IPS-20b (cell line): ENCODE results near the gene CRYBA4.

ENCODE experiments used
- H3K27ac ChIP-seq: one replicate; pipeline ENCODE4 v1.5.1; 2013; ENCODE audit warnings: low read length
- H3K27me3 ChIP-seq: 2 replicates; pipeline ENCODE4 v1.6.1; 2013; ENCODE audit warnings: mild to moderate bottlenecking, low read length, inconsistent platforms; ENCODE audit not compliant: insufficient read depth
- H3K36me3 ChIP-seq: 2 replicates; pipeline ENCODE4 v1.6.1; 2013; ENCODE audit warnings: low read depth, mild to moderate bottlenecking, inconsistent platforms, low read length, moderate library complexity; ENCODE audit not compliant: insufficient read depth
- H3K4me1 ChIP-seq: 2 replicates; pipeline ENCODE4 v1.6.1; 2013; ENCODE audit warnings: mild to moderate bottlenecking, control low read depth, inconsistent platforms, low read length, moderate library complexity; ENCODE audit not compliant: insufficient read depth
- H3K4me3 ChIP-seq: 2 replicates; pipeline ENCODE4 v1.5.1; 2013; ENCODE audit warnings: mild to moderate bottlenecking, low read length, inconsistent platforms
- H3K9ac ChIP-seq: 2 replicates; pipeline ENCODE4 v1.6.1; 2013; ENCODE audit warnings: low read depth, mild to moderate bottlenecking, inconsistent platforms, low read length, moderate library complexity
- H3K9me3 ChIP-seq: 2 replicates; pipeline ENCODE4 v1.6.1; 2013; ENCODE audit warnings: mild to moderate bottlenecking, low read depth, low read length, inconsistent platforms; ENCODE audit not compliant: insufficient read depth

CRYBA4 gene

GRCh38 chr22:26669060-26669481 is 47.3 kb downstream of the CRYBA4 start:
- Histone ChIP-seq H3K9me3 (no peaks in the 10 kb centered on the region), H3K9ac (no peak overlapping the region), H3K27ac (no peak overlapping the region), H3K4me3 (no peak overlapping the region), H3K4me1 (peaks cover 14% of the 10 kb centered on the region), H3K36me3 (peaks cover 62% of the 10 kb centered on the region), H3K27me3 (no peaks in the 10 kb centered on the region)

- no peak overlapping the region for H3K27ac ChIP-seq
- H3K4me1 ChIP-seq, result peaks cover 17% of the 10 kb centered on the region
- no peaks in the 10 kb centered on the region for H3K27me3 ChIP-seq
- H3K9me3 ChIP-seq, result no peaks in the 10 kb centered on the region
- H3K4me3 ChIP-seq, result no peak overlapping the region
- H3K36me3 ChIP-seq, result peaks cover 48% of the 10 kb centered on the region
- H3K9ac ChIP-seq, result no peak overlapping the region
Measured at GRCh38 chr22:26670459-26670858, 48.7 kb downstream of the CRYBA4 start.

GRCh38 chr22:26671317-26672059 is 49.7 kb downstream of the CRYBA4 start:
- H3K4me3 ChIP-seq, result no peak overlapping the region

GRCh38 chr22:26672060-26672471 is 50.3 kb downstream of the CRYBA4 start:
- Histone ChIP-seq H3K4me3 (peak overlapping the region; percentile 86; the same call in 1 of the 2 replicates), H3K9me3 (no peaks in the 10 kb centered on the region), H3K27ac (peak overlapping the region; percentile 94), H3K4me1 (peaks cover 17% of the 10 kb centered on the region), H3K9ac (peak overlapping the region; percentile 91; the same call in 1 of the 2 replicates), H3K36me3 (peaks cover 33% of the 10 kb centered on the region), H3K27me3 (no peaks in the 10 kb centered on the region)

More at GRCh38 chr22:26671317-26672059, 49.7 kb downstream of the CRYBA4 start:
- Histone ChIP-seq H3K27ac (no peak overlapping the region), H3K36me3 (peaks cover 38% of the 10 kb centered on the region), H3K4me1 (peaks cover 17% of the 10 kb centered on the region), H3K9me3 (no peaks in the 10 kb centered on the region), H3K27me3 (no peaks in the 10 kb centered on the region), H3K9ac (peak overlapping the region; percentile 91; the same call in 1 of the 2 replicates)

- Histone ChIP-seq H3K27me3 (no peaks in the 10 kb centered on the region), H3K4me3 (peak overlapping the region; percentile 86), H3K9me3 (no peaks in the 10 kb centered on the region), H3K4me1 (peaks cover 17% of the 10 kb centered on the region), H3K9ac (peak overlapping the region; percentile 91), H3K36me3 (peaks cover 25% of the 10 kb centered on the region), H3K27ac (peak overlapping the region; percentile 94)
Measured at GRCh38 chr22:26672590-26673468, 51.1 kb downstream of the CRYBA4 start.

- no peaks in the 10 kb centered on the region for H3K27me3 ChIP-seq
- H3K9me3 ChIP-seq, result no peaks in the 10 kb centered on the region
- H3K9ac ChIP-seq, result peak overlapping the region; percentile 91
- peak overlapping the region; percentile 94 for H3K27ac ChIP-seq
- peaks cover 19% of the 10 kb centered on the region; the same call in 1 of the 2 replicates for H3K36me3 ChIP-seq
- peaks cover 17% of the 10 kb centered on the region for H3K4me1 ChIP-seq
- H3K4me3 ChIP-seq, result peak overlapping the region; percentile 86
Measured at GRCh38 chr22:26673486-26673885, 51.7 kb downstream of the CRYBA4 start.

- peaks cover 20% of the 10 kb centered on the region for H3K4me1 ChIP-seq
- H3K9me3 ChIP-seq, result no peaks in the 10 kb centered on the region
- H3K9ac ChIP-seq, result peak overlapping the region; percentile 91; the same call in 1 of the 2 replicates
- H3K27me3 ChIP-seq, result no peaks in the 10 kb centered on the region
- peaks cover 9% of the 10 kb centered on the region; the same call in 1 of the 2 replicates for H3K36me3 ChIP-seq
- no peak overlapping the region for H3K27ac ChIP-seq
- peak overlapping the region; percentile 86 for H3K4me3 ChIP-seq
Measured at GRCh38 chr22:26674211-26675190, 52.7 kb downstream of the CRYBA4 start.

GRCh38 chr22:26675687-26676268 is 54.0 kb downstream of the CRYBA4 start:
- no peak overlapping the region for H3K27ac ChIP-seq
- H3K9me3 ChIP-seq, result no peaks in the 10 kb centered on the region
- no peaks in the 10 kb centered on the region for H3K27me3 ChIP-seq
- H3K36me3 ChIP-seq, result no peaks in the 10 kb centered on the region
- H3K9ac ChIP-seq, result no peak overlapping the region
- H3K4me3 ChIP-seq, result no peak overlapping the region
- peaks cover 20% of the 10 kb centered on the region for H3K4me1 ChIP-seq

GRCh38 chr22:26677217-26677616 is 55.5 kb downstream of the CRYBA4 start:
- H3K4me1 ChIP-seq, result peaks cover 16% of the 10 kb centered on the region
- no peak overlapping the region for H3K27ac ChIP-seq
- H3K36me3 ChIP-seq, result no peaks in the 10 kb centered on the region
- no peaks in the 10 kb centered on the region for H3K27me3 ChIP-seq
- no peak overlapping the region for H3K4me3 ChIP-seq
- H3K9me3 ChIP-seq, result no peaks in the 10 kb centered on the region
- H3K9ac ChIP-seq, result no peak overlapping the region

GRCh38 chr22:26679003-26679629 is 57.4 kb downstream of the CRYBA4 start:
- Histone ChIP-seq H3K27ac (no peak overlapping the region), H3K9me3 (no peaks in the 10 kb centered on the region), H3K9ac (no peak overlapping the region), H3K27me3 (no peaks in the 10 kb centered on the region), H3K36me3 (no peaks in the 10 kb centered on the region), H3K4me1 (peaks cover 12% of the 10 kb centered on the region), H3K4me3 (no peak overlapping the region)
